ENCODE measurements around the gene BTNL3. TPM values are rescaled to one million over a fixed set of nuclear protein-coding genes. Genes with fewer than 3 reads are reported as not detected.

BTNL3 gene
- total RNA-seq = not detected
- not detected for polyA plus RNA-seq

- H3K27me3 ChIP-seq (ENCODE audit: control insufficient read depth, insufficient read depth, low read length) = no peaks in the 10 kb centered on the region
- H3K4me3 ChIP-seq (ENCODE audit: low read depth, low read length) = no peak within 1 kb of the TSS
- Mint-ChIP-seq H3K4me3 (no peak within 1 kb of the TSS), H3K27ac (no peak within 1 kb of the TSS), H3K9me3 (peaks cover 0 to 4% (median 0%) of the 10 kb centered on the region in 7 donors), H3K36me3 (no peaks in the 10 kb centered on the region), H3K4me1 (no peaks in the 10 kb centered on the region), H3K27me3 (no peaks in the 10 kb centered on the region)
- H3K27ac ChIP-seq (ENCODE audit: insufficient read depth, low read length, poor library complexity, severe bottlenecking) = no peak within 1 kb of the TSS
- ATAC-seq (ENCODE audit: low read depth in 2 of 2) (no peak), DNase-seq (no peak)
- no peaks in the 10 kb centered on the region for H3K36me3 ChIP-seq (ENCODE audit: control insufficient read depth, insufficient read depth, low read length)
- H3K4me1 ChIP-seq (ENCODE audit: control insufficient read depth, insufficient read depth, low read length, poor library complexity, severe bottlenecking) = no peaks in the 10 kb centered on the region
- no peaks in the 10 kb centered on the region for H3K9me3 ChIP-seq (ENCODE audit: control insufficient read depth in 2 of 2, low read length in 2 of 2)
Observed at GRCh38 chr5:180988592-180988991, at the start of gene BTNL3. TSS of gene BTNL3 (plus strand) at chr5:180988846. CDS start at chr5:180989029, 183 bp downstream.

- peaks cover 15% of the 10 kb centered on the region for H3K27me3 Mint-ChIP-seq
- ATAC-seq (ENCODE audit: low read depth in 2 of 2) (no peak), DNase-seq (no peak)
- H3K4me3 Mint-ChIP-seq = no peak overlapping the region
- Histone ChIP-seq H3K4me3 (ENCODE audit: low read depth, low read length) (no peak overlapping the region), H3K27ac (ENCODE audit: insufficient read depth, low read length, poor library complexity, severe bottlenecking) (no peak overlapping the region), H3K36me3 (ENCODE audit: control insufficient read depth, insufficient read depth, low read length) (no peaks in the 10 kb centered on the region), H3K27me3 (ENCODE audit: control insufficient read depth, insufficient read depth, low read length) (no peaks in the 10 kb centered on the region), H3K9me3 (ENCODE audit: control insufficient read depth in 2 of 2, low read length in 2 of 2) (no peaks in the 10 kb centered on the region), H3K4me1 (ENCODE audit: control insufficient read depth, insufficient read depth, low read length, poor library complexity, severe bottlenecking) (no peaks in the 10 kb centered on the region)
- no peaks in the 10 kb centered on the region for H3K36me3 Mint-ChIP-seq
- H3K27ac Mint-ChIP-seq = no peak overlapping the region
- H3K4me1 Mint-ChIP-seq = no peaks in the 10 kb centered on the region
- no peaks in the 10 kb centered on the region for H3K9me3 Mint-ChIP-seq
Observed at GRCh38 chr5:180950291-180950949, 38.2 kb upstream of the BTNL3 start.

- H3K9me3 Mint-ChIP-seq = peaks cover 0 to 3% (median 0%) of the 10 kb centered on the region in 7 donors
- no peak overlapping the region for H3K4me3 ChIP-seq (ENCODE audit: low read depth, low read length)
- ATAC-seq (ENCODE audit: low read depth in 2 of 2) (no peak), DNase-seq (no peak)
- no peak overlapping the region for H3K27ac Mint-ChIP-seq
- H3K4me3 Mint-ChIP-seq = no peak overlapping the region
- H3K36me3 Mint-ChIP-seq = peaks cover 4% of the 10 kb centered on the region
- H3K27ac ChIP-seq (ENCODE audit: insufficient read depth, low read length, poor library complexity, severe bottlenecking) = no peak overlapping the region
- H3K27me3 ChIP-seq (ENCODE audit: control insufficient read depth, insufficient read depth, low read length) = no peaks in the 10 kb centered on the region
- peaks cover 0 to 8% (median under 1%) of the 10 kb centered on the region in 4 donors for H3K4me1 Mint-ChIP-seq
- no peaks in the 10 kb centered on the region for H3K4me1 ChIP-seq (ENCODE audit: control insufficient read depth, insufficient read depth, low read length, poor library complexity, severe bottlenecking)
- peaks cover 11% of the 10 kb centered on the region for H3K27me3 Mint-ChIP-seq
- no peaks in the 10 kb centered on the region for H3K9me3 ChIP-seq (ENCODE audit: control insufficient read depth in 2 of 2, low read length in 2 of 2)
- H3K36me3 ChIP-seq (ENCODE audit: control insufficient read depth, insufficient read depth, low read length) = no peaks in the 10 kb centered on the region
Observed at GRCh38 chr5:180959661-180960060, 29.0 kb upstream of the BTNL3 start.

- ATAC-seq (ENCODE audit: low read depth in 2 of 2) (no peak), DNase-seq (no peak)
- Mint-ChIP-seq H3K27me3 (peaks cover 10% of the 10 kb centered on the region), H3K4me1 (peaks cover 0 to 8% (median under 1%) of the 10 kb centered on the region in 4 donors), H3K4me3 (no peak overlapping the region), H3K27ac (no peak overlapping the region), H3K36me3 (peaks cover 4% of the 10 kb centered on the region), H3K9me3 (peaks cover 0 to 3% (median 0%) of the 10 kb centered on the region in 7 donors)
- Histone ChIP-seq H3K27me3 (ENCODE audit: control insufficient read depth, insufficient read depth, low read length) (no peaks in the 10 kb centered on the region), H3K4me1 (ENCODE audit: control insufficient read depth, insufficient read depth, low read length, poor library complexity, severe bottlenecking) (no peaks in the 10 kb centered on the region), H3K27ac (ENCODE audit: insufficient read depth, low read length, poor library complexity, severe bottlenecking) (no peak overlapping the region), H3K4me3 (ENCODE audit: low read depth, low read length) (no peak overlapping the region), H3K36me3 (ENCODE audit: control insufficient read depth, insufficient read depth, low read length) (no peaks in the 10 kb centered on the region), H3K9me3 (ENCODE audit: control insufficient read depth in 2 of 2, low read length in 2 of 2) (no peaks in the 10 kb centered on the region)
Observed at GRCh38 chr5:180960209-180960608, 28.4 kb upstream of the BTNL3 start.

- H3K9me3 Mint-ChIP-seq = peaks cover 0 to 5% (median 0%) of the 10 kb centered on the region in 7 donors
- no peak overlapping the region for H3K27ac Mint-ChIP-seq
- DNase-seq (no peak), ATAC-seq (ENCODE audit: low read depth in 2 of 2) (no peak)
- no peaks in the 10 kb centered on the region for H3K9me3 ChIP-seq (ENCODE audit: control insufficient read depth in 2 of 2, low read length in 2 of 2)
- H3K36me3 Mint-ChIP-seq = no peaks in the 10 kb centered on the region
- H3K4me1 ChIP-seq (ENCODE audit: control insufficient read depth, insufficient read depth, low read length, poor library complexity, severe bottlenecking) = no peaks in the 10 kb centered on the region
- no peaks in the 10 kb centered on the region for H3K36me3 ChIP-seq (ENCODE audit: control insufficient read depth, insufficient read depth, low read length)
- H3K27me3 ChIP-seq (ENCODE audit: control insufficient read depth, insufficient read depth, low read length) = no peaks in the 10 kb centered on the region
- no peaks in the 10 kb centered on the region for H3K4me1 Mint-ChIP-seq
- H3K27ac ChIP-seq (ENCODE audit: insufficient read depth, low read length, poor library complexity, severe bottlenecking) = no peak overlapping the region
- no peaks in the 10 kb centered on the region for H3K27me3 Mint-ChIP-seq
- no peak overlapping the region for H3K4me3 ChIP-seq (ENCODE audit: low read depth, low read length)
- H3K4me3 Mint-ChIP-seq = no peak overlapping the region
Observed at GRCh38 chr5:180969406-180969805, 19.2 kb upstream of the BTNL3 start.

GRCh38 chr5:180970336-180970735 lies 18.3 kb upstream of the BTNL3 start:
- H3K36me3 ChIP-seq (ENCODE audit: control insufficient read depth, insufficient read depth, low read length) = no peaks in the 10 kb centered on the region

GRCh38 chr5:180970875-180971274 lies 17.8 kb upstream of the BTNL3 start:
- Mint-ChIP-seq H3K4me3 (no peak overlapping the region), H3K4me1 (peaks cover 0 to 7% (median 1%) of the 10 kb centered on the region in 4 donors), H3K27ac (no peak overlapping the region), H3K36me3 (no peaks in the 10 kb centered on the region), H3K9me3 (peaks cover 0 to 5% (median 0%) of the 10 kb centered on the region in 7 donors), H3K27me3 (no peaks in the 10 kb centered on the region)
- Histone ChIP-seq H3K9me3 (ENCODE audit: control insufficient read depth in 2 of 2, low read length in 2 of 2) (no peaks in the 10 kb centered on the region), H3K4me1 (ENCODE audit: control insufficient read depth, insufficient read depth, low read length, poor library complexity, severe bottlenecking) (no peaks in the 10 kb centered on the region), H3K27me3 (ENCODE audit: control insufficient read depth, insufficient read depth, low read length) (no peaks in the 10 kb centered on the region), H3K4me3 (ENCODE audit: low read depth, low read length) (no peak overlapping the region), H3K27ac (ENCODE audit: insufficient read depth, low read length, poor library complexity, severe bottlenecking) (no peak overlapping the region), H3K36me3 (ENCODE audit: control insufficient read depth, insufficient read depth, low read length) (no peaks in the 10 kb centered on the region)
- ATAC-seq (ENCODE audit: low read depth in 2 of 2) (no peak), DNase-seq (no peak)

More at GRCh38 chr5:180970336-180970735, 18.3 kb upstream of the BTNL3 start:
- H3K27me3 Mint-ChIP-seq = no peaks in the 10 kb centered on the region
- no peaks in the 10 kb centered on the region for H3K36me3 Mint-ChIP-seq
- no peak overlapping the region for H3K4me3 Mint-ChIP-seq
- ATAC-seq (ENCODE audit: low read depth in 2 of 2) = no peak
- H3K27ac Mint-ChIP-seq = no peak overlapping the region
- no peak overlapping the region for H3K27ac ChIP-seq (ENCODE audit: insufficient read depth, low read length, poor library complexity, severe bottlenecking)
- no peak for DNase-seq
- H3K4me1 Mint-ChIP-seq = peaks cover 0 to 1% (median 0%) of the 10 kb centered on the region in 4 donors
- H3K4me1 ChIP-seq (ENCODE audit: control insufficient read depth, insufficient read depth, low read length, poor library complexity, severe bottlenecking) = no peaks in the 10 kb centered on the region
- no peak overlapping the region for H3K4me3 ChIP-seq (ENCODE audit: low read depth, low read length)
- H3K9me3 ChIP-seq (ENCODE audit: control insufficient read depth in 2 of 2, low read length in 2 of 2) = no peaks in the 10 kb centered on the region
- H3K27me3 ChIP-seq (ENCODE audit: control insufficient read depth, insufficient read depth, low read length) = no peaks in the 10 kb centered on the region
- H3K9me3 Mint-ChIP-seq = peaks cover 0 to 5% (median 0%) of the 10 kb centered on the region in 7 donors

Data from CD4-positive, CD25-positive, alpha-beta regulatory T cell (primary cell).